HCT116 (cell line): ENCODE results near the gene ADGRB2.

Experiments
- ELF1 ChIP-seq: IDR thresholded peaks from 2 replicates; pipeline ENCODE4 v1.6.1; 2012; ENCODE audit warnings: low read depth, borderline replicate concordance
- EZH2 ChIP-seq: fragments of 200-600 bp; sonication (generic); IDR thresholded peaks from 2 replicates; pipeline ENCODE4 v1.6.1; 2017; ENCODE audit warnings: antibody characterized with exemption, mixed run types
- POLR2A ChIP-seq: IDR thresholded peaks from 2 replicates; pipeline ENCODE4 v1.7.0; 2011; ENCODE audit warnings: borderline replicate concordance; ENCODE audit not compliant: insufficient read depth, insufficient read length; ENCODE audit errors: extremely low read depth
- POLR2AphosphoS5 ChIP-seq: IDR thresholded peaks from 2 replicates; pipeline ENCODE4 v1.6.1; 2011; ENCODE audit warnings: mild to moderate bottlenecking, low read depth, low read length, moderate library complexity
- RAD21 ChIP-seq: IDR thresholded peaks from 2 replicates; pipeline ENCODE4 v1.6.1; 2012; ENCODE audit warnings: low read depth, mild to moderate bottlenecking
- SRF ChIP-seq: IDR thresholded peaks from 2 replicates; pipeline ENCODE4 v1.6.1; 2012; ENCODE audit warnings: low read depth
- YY1 ChIP-seq: IDR thresholded peaks from 2 replicates; pipeline ENCODE4 v1.6.1; 2011; ENCODE audit warnings: low read length, low read depth, moderate library complexity, mild to moderate bottlenecking; ENCODE audit not compliant: insufficient replicate concordance; ENCODE audit errors: extremely low read depth
- ZFX ChIP-seq: fragments of 450-650 bp; IDR thresholded peaks from 2 replicates; pipeline ENCODE4 v1.6.1; 2017
- ZNF274 ChIP-seq: fragments of 200-500 bp; sonication (Bioruptor generic); IDR thresholded peaks from 2 replicates; pipeline ENCODE4 v1.6.1; 2014; ENCODE audit warnings: mild to moderate bottlenecking, low read depth, low read length, inconsistent platforms
- TF ChIP-seq, protein P1 (sequence below), 3 experiments: fragments of 200-600 bp in 1 of 3; sonication (generic) in 1 of 3; IDR thresholded peaks in 2 of 3; conservative IDR thresholded peaks in 1 of 3; 2 replicates each; pipeline ENCODE4 v1.5.1; 2012 to 2017; ENCODE audit warnings: low read depth in 2 of 3, low read length in 2 of 3, antibody characterized with exemption in 1 of 3, borderline replicate concordance in 1 of 3, control low read depth in 1 of 3, mild to moderate bottlenecking in 1 of 3, mixed read lengths in 1 of 3, mixed run types in 1 of 3, moderate library complexity in 1 of 3; ENCODE audit not compliant: insufficient read depth in 1 of 3

GRCh38 chr1:31812158-31812829 lies 48.2 kb upstream of the ADGRB2 start:
- TF ChIP-seq ELF1 (no peak), POLR2A (no peak), ZFX (no peak), YY1 (no peak), EZH2 (no peak), SRF (no peak), POLR2AphosphoS5 (no peak), ZNF274 (no peak), RAD21 (no peak)
- TF ChIP-seq, protein P1, sequence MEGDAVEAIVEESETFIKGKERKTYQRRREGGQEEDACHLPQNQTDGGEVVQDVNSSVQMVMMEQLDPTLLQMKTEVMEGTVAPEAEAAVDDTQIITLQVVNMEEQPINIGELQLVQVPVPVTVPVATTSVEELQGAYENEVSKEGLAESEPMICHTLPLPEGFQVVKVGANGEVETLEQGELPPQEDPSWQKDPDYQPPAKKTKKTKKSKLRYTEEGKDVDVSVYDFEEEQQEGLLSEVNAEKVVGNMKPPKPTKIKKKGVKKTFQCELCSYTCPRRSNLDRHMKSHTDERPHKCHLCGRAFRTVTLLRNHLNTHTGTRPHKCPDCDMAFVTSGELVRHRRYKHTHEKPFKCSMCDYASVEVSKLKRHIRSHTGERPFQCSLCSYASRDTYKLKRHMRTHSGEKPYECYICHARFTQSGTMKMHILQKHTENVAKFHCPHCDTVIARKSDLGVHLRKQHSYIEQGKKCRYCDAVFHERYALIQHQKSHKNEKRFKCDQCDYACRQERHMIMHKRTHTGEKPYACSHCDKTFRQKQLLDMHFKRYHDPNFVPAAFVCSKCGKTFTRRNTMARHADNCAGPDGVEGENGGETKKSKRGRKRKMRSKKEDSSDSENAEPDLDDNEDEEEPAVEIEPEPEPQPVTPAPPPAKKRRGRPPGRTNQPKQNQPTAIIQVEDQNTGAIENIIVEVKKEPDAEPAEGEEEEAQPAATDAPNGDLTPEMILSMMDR (IDR thresholded peaks at IDR 0.05 in 2 of 3, conservative IDR thresholded peaks at IDR 0.05 in 1 of 3; ENCODE audit: borderline replicate concordance in 1 of 3, insufficient read depth in 1 of 3, low read depth in 2 of 3, low read length in 2 of 3) = no peak
